NCI-H2227 treated with DMSO at 0.1 percent for 48 hours (cell line): ENCODE measurements around the gene WDR48.

Experiments used
- DNase-seq: peaks from one replicate; lab custom pipeline; 2025; lab: John Stamatoyannopoulos, UW

The WDR48 gene

GRCh38 chr3:39102504-39103323 is 50.9 kb downstream of the WDR48 start:
- DNase-seq = no peak

DNA sequence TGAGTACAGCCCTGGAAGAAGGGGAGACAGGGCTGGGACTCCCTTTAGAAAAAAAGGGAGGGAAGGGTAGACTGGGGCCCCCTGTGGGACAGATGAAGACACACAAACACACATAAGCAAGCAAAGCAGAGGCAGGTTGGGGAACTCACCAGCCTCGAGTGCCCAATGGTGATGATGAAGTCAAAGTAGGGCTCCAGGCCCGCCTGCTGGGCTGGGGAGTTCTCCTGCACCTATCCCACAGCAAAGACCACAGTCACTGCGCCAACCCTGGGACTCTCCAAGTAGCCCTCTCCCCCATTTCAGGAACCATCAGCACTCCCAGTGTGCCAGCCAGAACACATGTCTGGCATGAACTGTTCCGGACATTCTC is 51.5 kb downstream of the WDR48 start:
- no peak for DNase-seq

- no peak for DNase-seq
These were observed 52.2 kb downstream of the WDR48 start for GRCh38 chr3:39103791-39104552.

- DNase-seq = no peak
These were observed 53.3 kb downstream of the WDR48 start for GRCh38 chr3:39104961-39105686.

- DNase-seq = no peak
These were observed 53.9 kb downstream of the WDR48 start for GRCh38 chr3:39105687-39106063.

- DNase-seq = no peak
These were observed 54.5 kb downstream of the WDR48 start for GRCh38 chr3:39106281-39106811.

DNA sequence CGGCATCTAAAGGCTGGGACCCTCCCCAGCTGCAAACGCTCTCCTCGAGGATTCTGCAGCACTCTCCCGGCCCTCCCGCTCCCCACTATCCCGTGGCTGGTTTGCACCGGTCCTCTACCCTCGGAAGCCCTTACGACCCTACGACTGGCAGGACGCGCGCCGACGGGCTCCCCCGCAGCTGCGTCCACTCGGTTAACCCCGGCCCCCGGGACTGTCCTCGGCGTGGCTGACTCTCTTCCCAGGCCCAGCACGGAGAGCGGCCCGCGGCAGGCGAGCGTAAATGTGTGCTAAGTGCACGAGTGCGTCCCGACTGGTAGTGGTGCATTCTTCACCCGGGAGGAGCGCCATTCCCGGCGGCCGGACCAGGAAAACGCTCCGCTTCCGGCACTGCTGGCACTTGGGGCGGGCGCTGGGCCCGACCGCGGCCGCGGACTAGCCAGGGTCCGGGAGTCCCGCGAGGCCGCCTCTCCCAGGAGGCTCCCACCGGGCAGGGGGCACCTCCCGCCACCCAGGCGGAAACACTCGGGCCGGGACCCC is 55.1 kb downstream of the WDR48 start:
- DNase-seq = no peak

- DNase-seq = peak; percentile 15
These were observed 55.8 kb downstream of the WDR48 start, which contains the start of the genes GORASP1 and TTC21A for GRCh38 chr3:39107388-39108199. TSS of gene GORASP1 (minus strand) at chr3:39107627. CDS start at chr3:39107541, 86 bp downstream. TSS of gene TTC21A (plus strand) at chr3:39107680. CDS start at chr3:39107838, 158 bp downstream.

- DNase-seq = no peak
These were observed 56.4 kb downstream of the WDR48 start for GRCh38 chr3:39108200-39108710.

DNA sequence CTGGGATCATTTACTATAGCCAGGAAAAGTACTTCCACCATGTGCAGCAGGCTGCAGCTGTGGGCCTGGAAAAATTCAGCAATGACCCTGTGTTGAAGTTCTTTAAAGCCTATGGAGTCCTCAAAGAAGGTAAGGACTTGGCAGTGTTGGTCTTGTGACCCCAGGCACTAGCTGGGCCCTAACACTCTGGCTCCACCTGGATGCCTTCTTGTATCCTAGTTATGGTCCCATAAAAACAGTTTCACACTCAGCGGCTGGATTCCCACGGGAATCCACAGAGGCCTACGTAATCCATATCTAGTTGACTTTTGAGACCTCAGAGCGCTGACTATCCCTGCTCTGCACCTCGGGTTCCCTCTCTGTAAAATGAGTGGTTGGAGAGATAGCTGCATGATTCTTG is 57.3 kb downstream of the WDR48 start:
- no peak for DNase-seq

GRCh38 chr3:39110041-39110639 is 58.3 kb downstream of the WDR48 start:
- no peak for DNase-seq

DNA sequence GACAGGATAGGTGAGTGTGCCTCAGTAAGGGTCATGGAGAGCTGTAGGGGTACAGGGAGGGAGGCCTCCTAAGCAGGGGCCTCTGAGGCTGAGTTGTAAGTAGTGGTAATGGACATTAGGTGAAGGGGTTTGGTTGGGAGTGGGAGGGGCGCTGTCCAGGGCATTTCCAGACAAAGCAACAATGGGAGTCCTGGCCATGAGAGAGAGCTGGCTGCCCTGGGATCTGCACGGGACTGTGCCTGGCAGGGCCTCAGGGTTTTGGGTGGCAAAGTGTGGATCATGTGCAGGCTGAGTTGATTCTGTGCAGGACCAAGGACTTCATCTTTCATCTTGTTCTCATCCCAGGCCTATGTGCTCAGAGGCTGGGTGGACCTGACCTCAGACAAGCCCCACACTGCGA is 60.3 kb downstream of the WDR48 start:
- no peak for DNase-seq

- no peak for DNase-seq
These were observed 60.7 kb downstream of the WDR48 start for GRCh38 chr3:39112535-39112934.

DNA sequence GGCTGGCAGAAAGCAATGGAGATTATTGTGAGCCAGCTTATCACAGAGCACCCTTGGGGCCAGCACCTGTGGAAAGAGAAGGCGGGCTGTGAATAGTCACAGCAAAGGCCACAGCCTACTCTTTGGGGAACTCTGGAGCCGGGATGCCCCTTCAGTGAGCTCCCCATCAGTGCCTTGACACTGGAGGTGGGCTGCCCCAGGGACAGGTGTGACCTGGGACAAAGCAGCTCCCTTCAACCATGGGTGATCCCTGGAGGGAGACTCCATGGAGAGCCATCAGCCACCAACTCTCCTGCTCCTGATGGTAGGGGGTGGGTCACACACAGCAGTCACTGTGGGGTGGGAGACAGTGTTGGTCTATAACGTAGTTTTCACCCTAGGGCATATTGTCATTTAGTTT is 61.5 kb downstream of the WDR48 start:
- DNase-seq = no peak

DNA sequence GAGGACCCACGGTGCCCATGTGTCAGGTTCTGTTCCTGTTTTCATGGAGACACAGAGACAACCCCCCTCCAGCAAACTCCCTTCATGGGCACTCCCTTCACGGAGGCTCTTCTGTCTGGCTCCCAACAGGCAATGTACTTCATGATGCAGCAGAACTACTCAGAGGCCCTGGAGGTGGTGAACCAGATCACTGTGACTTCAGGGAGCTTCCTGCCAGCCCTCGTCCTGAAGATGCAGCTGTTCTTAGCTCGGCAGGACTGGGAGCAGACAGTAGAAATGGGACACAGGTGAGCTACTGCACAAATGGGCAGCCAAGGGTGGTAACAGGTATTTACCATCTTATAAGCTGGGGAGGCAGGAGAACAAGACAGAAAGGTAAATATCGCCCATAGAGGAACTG is 62.6 kb downstream of the WDR48 start:
- DNase-seq = no peak

GRCh38 chr3:39115870-39116269 is 64.1 kb downstream of the WDR48 start:
- DNase-seq = no peak

- DNase-seq = no peak
These were observed 66.3 kb downstream of the WDR48 start for GRCh38 chr3:39118079-39118478.

DNA sequence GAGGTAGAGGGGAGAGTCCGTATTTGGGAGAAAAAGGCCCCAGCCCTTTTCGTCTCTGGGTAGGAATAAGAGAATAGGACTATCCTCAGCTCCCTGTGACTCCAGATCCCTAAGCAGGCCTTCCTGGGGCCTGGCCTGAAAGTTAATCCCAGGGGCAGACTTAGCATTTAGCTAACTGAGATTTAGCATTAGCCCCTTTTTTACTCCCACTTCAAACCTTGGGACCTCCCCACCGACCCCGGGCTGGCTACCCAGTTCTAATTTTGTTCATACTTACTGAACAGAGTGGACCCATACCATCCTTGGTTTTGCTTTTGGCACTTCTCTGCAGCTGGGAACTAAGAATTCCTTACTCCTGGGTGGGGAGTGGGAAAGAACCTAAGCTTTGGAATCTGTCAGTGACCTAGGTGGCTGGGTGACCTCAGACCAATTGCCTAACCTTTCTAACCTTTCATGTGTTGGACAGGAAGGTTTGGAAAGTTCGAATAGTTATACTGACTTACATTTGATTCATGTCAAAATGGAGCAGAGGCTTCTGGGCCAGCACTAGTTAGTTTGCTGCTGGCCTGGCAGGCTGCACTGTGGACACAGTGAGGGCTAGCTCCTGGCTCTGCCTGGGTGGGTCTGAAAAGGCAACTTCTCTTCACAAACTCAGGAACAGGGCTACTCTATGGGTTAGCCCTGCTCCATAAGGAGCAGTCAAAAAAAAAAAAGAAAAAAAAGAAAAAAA is 67.3 kb downstream of the WDR48 start:
- DNase-seq = no peak

DNA sequence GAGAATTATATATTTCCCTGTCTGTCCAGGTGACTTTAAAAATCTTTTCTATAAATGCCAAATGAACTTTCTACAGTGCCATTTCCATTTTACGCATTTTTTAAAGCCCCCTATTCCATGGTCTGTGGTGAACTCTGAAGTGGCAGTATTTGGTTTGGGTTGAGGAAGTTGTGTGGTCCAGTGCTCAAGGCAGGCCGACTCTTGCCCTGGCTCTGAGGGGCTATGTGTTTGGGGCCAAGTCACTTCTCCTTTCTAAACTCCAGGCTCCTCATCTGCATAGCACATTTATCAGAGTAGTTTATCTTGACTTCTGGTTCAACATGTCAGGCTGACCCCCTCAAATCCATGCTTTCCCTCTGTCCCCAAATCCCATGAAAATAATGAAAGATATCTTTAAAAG is 69.8 kb downstream of the WDR48 start:
- DNase-seq = no peak

GRCh38 chr3:39122813-39123212 is 71.0 kb downstream of the WDR48 start:
- no peak for DNase-seq
